Measurements from ENCODE around the gene CDS2.

DNA sequence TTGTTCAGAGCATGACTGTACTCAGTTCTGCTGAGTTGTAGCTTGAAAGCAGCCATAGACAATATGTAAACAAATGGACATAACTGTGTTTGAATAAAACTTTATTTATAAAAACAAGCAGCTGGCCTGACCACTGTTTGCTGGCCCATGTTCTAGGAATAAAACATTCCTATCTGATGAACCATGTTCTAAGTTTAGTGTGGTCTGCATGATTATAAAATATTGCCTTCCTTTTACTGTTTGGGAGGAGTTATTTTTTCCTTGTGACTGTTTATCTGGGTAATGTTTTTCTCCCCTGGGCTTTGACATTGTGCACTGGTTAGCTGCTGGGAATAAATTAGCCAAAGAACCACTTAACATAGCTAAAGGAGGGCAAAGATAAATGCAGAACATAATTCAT, 55.1 kb downstream of the CDS2 start:
- TF ChIP-seq POLR2A (IDR thresholded peaks at IDR 0.05), result no peak
- TF ChIP-seq EP300 (IDR thresholded peaks at IDR 0.05), result no peak
- no peak for TF ChIP-seq CTCF (IDR thresholded peaks at IDR 0.05)

Measured in ovary (tissue), 3 donors.